RCC 7860 (cell line): ENCODE data around the gene CDO1.
"Not testable (repeated sequence)": the region's sequence is repeated elsewhere in the genome, so short reads cannot be mapped to it uniquely, and the experiment has no call there.

ENCODE experiments used
- DNase-seq: peaks from one replicate; pipeline ENCODE4 v3.0.0-alpha.2; 2015; ENCODE audit warnings: low spot score
- FAIRE-seq: peaks from 2 replicates; lab custom pipeline; 2012; peaks lifted over from hg19 to GRCh38; lab: Jason Lieb, UNC

The CDO1 gene

GRCh38 chr5:115831163-115831768, 14.8 kb upstream of the CDO1 start:
- peak; percentile 67 for FAIRE-seq

GRCh38 chr5:115829913-115830312, 13.5 kb upstream of the CDO1 start:
- no peak for DNase-seq
- FAIRE-seq: no peak

More at GRCh38 chr5:115831163-115831768, 14.8 kb upstream of the CDO1 start:
- DNase-seq: peak; percentile 20

DNA sequence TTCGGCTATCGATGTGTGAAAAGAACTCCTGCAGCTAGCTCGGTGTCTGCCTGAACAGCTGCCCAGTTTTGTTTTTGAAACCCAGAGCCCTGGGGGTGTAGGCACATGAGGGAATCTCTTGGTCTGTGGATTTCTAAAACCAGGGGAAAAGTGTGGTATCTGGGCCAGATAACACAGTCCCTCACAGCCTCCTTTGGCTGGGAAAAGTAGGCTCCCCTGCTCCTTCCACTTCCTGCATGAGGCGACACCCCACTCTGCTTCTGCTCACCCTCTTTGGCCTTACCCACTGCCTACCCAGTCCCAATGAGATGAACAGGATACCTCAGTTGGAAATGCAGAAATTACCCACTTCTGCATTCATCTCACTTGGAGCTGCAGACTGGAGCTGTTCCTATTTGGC, 9.5 kb upstream of the CDO1 start:
- FAIRE-seq (no peak), DNase-seq (no peak)

DNA sequence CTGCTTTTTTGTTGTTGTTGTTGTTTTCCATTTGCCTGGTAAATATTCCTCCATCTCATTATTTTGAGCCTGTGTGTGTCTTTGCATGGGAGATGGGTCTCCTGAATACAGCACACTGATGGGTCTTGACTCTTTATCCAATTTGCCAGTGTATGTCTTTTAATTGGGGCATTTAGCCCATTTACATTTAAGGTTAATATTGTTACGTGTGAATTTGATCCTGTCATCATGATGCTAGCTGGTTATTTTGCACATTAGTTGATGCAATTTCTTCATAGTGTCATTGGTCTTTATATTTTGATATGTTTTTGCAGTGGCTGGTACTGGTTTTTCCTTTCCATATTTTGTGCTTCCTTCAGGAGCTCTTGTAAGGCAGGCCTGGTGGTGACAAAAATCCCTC, 8.5 kb upstream of the CDO1 start:
- not testable (repeated sequence) for FAIRE-seq, DNase-seq

GRCh38 chr5:115820846-115821245, 4.4 kb upstream of the CDO1 start:
- no peak for DNase-seq
- FAIRE-seq: no peak

DNA sequence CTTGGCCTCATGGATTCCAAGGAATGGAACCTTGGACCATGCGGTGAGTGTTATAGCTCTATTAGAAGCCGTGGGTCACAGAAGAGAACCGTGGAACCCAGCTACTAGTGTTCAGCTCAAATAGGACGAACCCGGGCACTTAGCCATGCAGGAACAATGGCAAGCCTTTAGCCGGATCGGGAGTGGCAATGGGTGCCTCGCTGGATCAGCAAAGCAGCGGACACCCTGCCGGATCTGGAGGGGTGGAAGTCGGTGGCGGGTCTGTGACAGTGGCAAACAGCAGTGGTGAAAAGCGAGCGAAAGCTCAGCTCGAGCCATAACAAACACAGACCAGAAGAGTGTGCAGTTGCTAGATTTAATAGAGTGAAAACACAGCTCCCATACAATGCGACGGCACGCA, 2.4 kb upstream of the CDO1 start:
- DNase-seq (no peak), FAIRE-seq (no peak)

- no peak for FAIRE-seq
- no peak for DNase-seq
Measured at GRCh38 chr5:115817386-115817785, 927 bp upstream of the CDO1 start.

GRCh38 chr5:115815693-115816225, 700 bp downstream of the CDO1 start:
- no peak for FAIRE-seq
- DNase-seq: no peak

DNA sequence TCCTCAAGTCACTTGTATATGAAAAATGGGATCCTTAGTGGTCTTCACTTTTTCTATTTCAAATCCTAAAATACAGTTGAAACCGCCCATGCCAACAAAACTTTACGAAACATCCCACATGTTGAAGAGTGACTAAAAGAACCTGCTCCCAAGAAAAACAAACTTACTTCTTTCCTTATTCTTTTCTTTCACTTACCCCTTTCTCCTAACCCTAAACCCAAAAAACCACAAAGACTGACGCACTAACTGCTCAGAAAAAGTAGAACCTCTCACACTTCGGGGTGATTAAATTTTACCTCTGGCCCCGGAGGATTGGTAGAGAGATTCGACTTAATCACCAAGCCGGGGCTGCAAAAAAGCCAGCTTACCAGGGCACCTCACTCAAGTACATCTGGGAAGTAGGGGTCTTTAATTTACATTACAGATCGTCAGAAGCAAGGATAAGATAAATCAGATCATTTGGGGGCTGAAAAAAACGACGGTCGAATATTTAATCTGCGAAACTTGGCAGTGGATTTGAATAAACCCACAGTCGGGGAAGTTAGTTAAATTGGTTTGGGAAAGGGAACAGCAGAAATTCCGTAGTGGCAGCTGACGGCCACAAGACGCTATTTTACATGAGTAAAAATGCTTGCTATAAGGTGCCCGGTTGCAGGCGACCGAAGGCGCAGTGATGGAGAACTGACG, 1.3 kb downstream of the CDO1 start:
- FAIRE-seq (no peak), DNase-seq (no peak)

GRCh38 chr5:115813719-115814118, 2.7 kb downstream of the CDO1 start:
- DNase-seq (no peak), FAIRE-seq (no peak)

- DNase-seq: no peak
Measured at GRCh38 chr5:115812372-115812771, 4.1 kb downstream of the CDO1 start.

DNA sequence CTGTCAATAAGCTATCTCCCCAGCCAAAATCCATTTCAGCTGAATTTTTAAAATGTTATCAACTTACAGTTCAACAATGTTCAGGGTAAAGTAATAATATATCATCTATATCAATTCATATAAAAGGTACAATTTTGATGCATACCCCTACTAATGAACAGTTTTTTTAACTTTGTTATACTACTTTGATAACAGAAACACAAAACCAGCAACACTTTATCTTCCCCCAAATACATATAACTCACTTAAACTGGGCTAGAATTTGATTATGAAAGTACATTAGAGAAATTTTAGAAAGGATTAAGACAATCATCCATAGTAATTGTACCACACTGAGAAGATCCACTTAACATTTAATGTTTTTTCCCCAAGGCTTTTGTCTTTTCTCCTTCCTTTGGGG, 5.1 kb downstream of the CDO1 start:
- FAIRE-seq: no peak
- DNase-seq: no peak

More at GRCh38 chr5:115812372-115812771, 4.1 kb downstream of the CDO1 start:
- no peak for FAIRE-seq

DNA sequence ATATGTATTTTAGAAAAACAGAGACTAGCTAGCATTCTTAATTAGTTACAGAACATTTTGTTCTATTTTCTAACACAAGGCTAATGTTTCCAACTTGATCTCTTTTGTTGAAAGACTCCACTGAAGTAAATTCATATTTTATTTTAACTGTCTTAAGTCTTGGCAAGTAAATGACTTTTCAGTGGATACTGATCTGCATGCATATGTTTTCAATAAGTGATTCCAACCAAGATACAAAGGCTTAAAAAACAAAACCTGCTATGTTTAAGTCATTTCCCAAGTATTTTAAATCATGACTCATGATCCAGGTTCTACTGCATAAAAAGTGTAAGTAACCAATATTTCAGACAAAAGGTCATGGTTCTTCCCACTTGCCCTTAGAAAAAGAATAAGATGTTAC, 5.7 kb downstream of the CDO1 start:
- FAIRE-seq: no peak
- DNase-seq: no peak

GRCh38 chr5:115809946-115810345, 6.5 kb downstream of the CDO1 start:
- FAIRE-seq: no peak
- no peak for DNase-seq

- not testable (repeated sequence) for FAIRE-seq, DNase-seq
Measured at GRCh38 chr5:115808066-115808465, 8.4 kb downstream of the CDO1 start.

DNA sequence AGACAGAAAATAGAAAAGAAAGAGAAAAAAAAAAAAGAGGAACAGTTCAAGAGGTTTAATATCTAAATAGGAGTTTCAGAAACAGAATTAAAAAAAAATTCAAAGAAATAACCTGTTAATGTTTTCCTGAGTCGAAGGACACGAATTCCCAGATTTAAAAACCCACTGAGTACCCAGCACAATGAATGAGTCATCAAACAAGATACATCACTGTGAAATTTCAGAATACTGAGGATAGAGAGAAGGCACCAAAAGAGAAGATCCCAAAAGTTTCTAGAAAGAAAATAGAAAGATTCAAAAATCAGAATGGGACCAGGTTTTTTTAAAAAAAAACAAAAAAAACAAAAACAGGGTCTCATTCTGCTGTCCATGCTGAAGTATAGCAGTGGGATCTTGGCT, 8.8 kb downstream of the CDO1 start:
- DNase-seq (no peak), FAIRE-seq (no peak)

GRCh38 chr5:115806986-115807653, 9.3 kb downstream of the CDO1 start:
- no peak for FAIRE-seq
- no peak for DNase-seq

GRCh38 chr5:115801984-115802383, 14.5 kb downstream of the CDO1 start:
- no peak for DNase-seq
- FAIRE-seq: no peak

DNA sequence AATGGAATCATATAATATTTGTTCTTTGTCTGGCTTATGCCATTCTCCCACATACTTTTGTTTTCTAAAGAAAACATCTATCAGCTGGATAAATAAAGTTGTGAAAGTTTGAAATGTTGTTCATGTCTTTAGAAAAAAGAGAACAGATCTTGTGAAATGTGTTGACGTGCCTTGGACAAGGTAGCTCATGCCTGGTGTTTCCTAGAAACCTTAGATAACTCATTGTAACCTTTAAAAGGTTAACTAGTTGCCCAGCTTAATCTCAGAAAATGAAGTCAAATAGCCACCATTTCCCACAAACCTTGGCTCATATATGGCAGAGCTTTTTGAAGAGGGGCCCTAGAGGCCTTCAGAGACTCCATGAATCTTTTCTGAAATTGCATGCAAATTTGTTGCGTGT, 15.3 kb downstream of the CDO1 start:
- no peak for FAIRE-seq
- no peak for DNase-seq

- no peak for DNase-seq
- no peak for FAIRE-seq
Measured at GRCh38 chr5:115800108-115800507, 16.4 kb downstream of the CDO1 start.

GRCh38 chr5:115798252-115798651, 18.2 kb downstream of the CDO1 start:
- DNase-seq: no peak
- FAIRE-seq: no peak

GRCh38 chr5:115796656-115797055, 19.8 kb downstream of the CDO1 start:
- no peak for FAIRE-seq

More at GRCh38 chr5:115796656-115797055, 19.8 kb downstream of the CDO1 start:
- DNase-seq: no peak
